ENCODE measurements around the gene ZNF862. TPM values are rescaled to one million over a fixed set of nuclear protein-coding genes. Genes with fewer than 3 reads are reported as not detected.
"Not testable (repeated sequence)": the region's sequence is repeated elsewhere in the genome, so short reads cannot be mapped to it uniquely, and the experiment has no call there.

Gene ZNF862
- total RNA-seq, 6 donors from 2014 or later = 7.1 to 31.4 (median 16.7) TPM

GRCh38 chr7:149885191-149886017 is 47.2 kb downstream of the ZNF862 start:
- peak in 1 of 2 donors; percentile 12 for DNase-seq
- H3K27me3 ChIP-seq = no peaks in the 10 kb centered on the region
- peaks cover 0 to 17% (median 8%) of the 10 kb centered on the region in 4 donors for H3K4me1 ChIP-seq
- 62 to 89% methylated on average over 2 to 13 of the region's 13 CpGs for WGBS, 2 donors
- H3K27ac ChIP-seq = no peak overlapping the region
- no peak overlapping the region for H3K4me3 ChIP-seq
- TF ChIP-seq CTCF (IDR thresholded peaks at IDR 0.05) (no peak), POLR2A (IDR thresholded peaks at IDR 0.05) (no peak), EP300 (IDR thresholded peaks at IDR 0.05) (no peak), POLR2AphosphoS5 (IDR thresholded peaks at IDR 0.05) (no peak)
- no peaks in the 10 kb centered on the region for H3K36me3 ChIP-seq
- no peaks in the 10 kb centered on the region for H3K9me3 ChIP-seq
- ATAC-seq (ENCODE audit: low FRiP score in 2 of 2) = no peak

- TF ChIP-seq CTCF (IDR thresholded peaks at IDR 0.05) (no peak), POLR2A (IDR thresholded peaks at IDR 0.05) (no peak)
- no peak for DNase-seq
- no peak overlapping the region for H3K4me3 ChIP-seq
- 59 to 72% methylated on average over 4 of the region's 4 CpGs for WGBS, 2 donors
- no peaks in the 10 kb centered on the region for H3K36me3 ChIP-seq
- H3K27me3 ChIP-seq = no peaks in the 10 kb centered on the region
- H3K4me1 ChIP-seq = peaks cover 0 to 12% (median 7%) of the 10 kb centered on the region in 4 donors
- ATAC-seq (ENCODE audit: low FRiP score in 2 of 2) = no peak
- no peaks in the 10 kb centered on the region for H3K9me3 ChIP-seq
- H3K27ac ChIP-seq = no peak overlapping the region
These were observed 47.8 kb downstream of the ZNF862 start for GRCh38 chr7:149886018-149886415.

- no peaks in the 10 kb centered on the region for H3K9me3 ChIP-seq
- DNase-seq (peak in 1 of 2 donors; percentile 15), ATAC-seq (ENCODE audit: low FRiP score in 2 of 2) (no peak)
- no peak overlapping the region for H3K27ac ChIP-seq
- 95% methylated on average over 6 to 7 of the region's 7 CpGs for WGBS, 2 donors
- TF ChIP-seq EP300 (IDR thresholded peaks at IDR 0.05) = no peak
- no peak for TF ChIP-seq POLR2AphosphoS5 (IDR thresholded peaks at IDR 0.05)
- TF ChIP-seq CTCF (IDR thresholded peaks at IDR 0.05) = no peak
- no peak for TF ChIP-seq POLR2A (IDR thresholded peaks at IDR 0.05)
- H3K4me1 ChIP-seq = peaks cover 0 to 12% (median 3%) of the 10 kb centered on the region in 4 donors
- H3K4me3 ChIP-seq = no peak overlapping the region
- H3K36me3 ChIP-seq = no peaks in the 10 kb centered on the region
- H3K27me3 ChIP-seq = no peaks in the 10 kb centered on the region
These were observed 49.1 kb downstream of the ZNF862 start for GRCh38 chr7:149887311-149887710.

- 0 to 36% methylated on average over 1 to 2 of the region's 2 CpGs for WGBS, 2 donors
- H3K4me1 ChIP-seq; ATAC-seq (ENCODE audit: low FRiP score in 2 of 2); H3K27me3 ChIP-seq; H3K9me3 ChIP-seq; H3K4me3 ChIP-seq; DNase-seq; H3K27ac ChIP-seq; H3K36me3 ChIP-seq: not testable (repeated sequence)
These were observed 52.5 kb downstream of the ZNF862 start for GRCh38 chr7:149890715-149891114.

GRCh38 chr7:149894957-149895356 is 56.8 kb downstream of the ZNF862 start:
- H3K4me3 ChIP-seq; H3K27me3 ChIP-seq; DNase-seq; H3K9me3 ChIP-seq; H3K36me3 ChIP-seq; H3K27ac ChIP-seq; H3K4me1 ChIP-seq; ATAC-seq (ENCODE audit: low FRiP score in 2 of 2): not testable (repeated sequence)
- WGBS, 2 donors = 72 to 76% methylated on average over 7 to 8 of the region's 8 CpGs

GRCh38 chr7:149907776-149908376 is 69.7 kb downstream of the ZNF862 start:
- 72 to 80% methylated on average over 4 to 5 of the region's 6 CpGs for WGBS, 2 donors
- H3K9me3 ChIP-seq; H3K36me3 ChIP-seq; H3K4me1 ChIP-seq; H3K4me3 ChIP-seq; ATAC-seq (ENCODE audit: low FRiP score in 2 of 2); H3K27ac ChIP-seq; DNase-seq; H3K27me3 ChIP-seq: not testable (repeated sequence)

- ATAC-seq (ENCODE audit: low FRiP score in 2 of 2); H3K4me1 ChIP-seq; H3K27me3 ChIP-seq; H3K9me3 ChIP-seq; H3K27ac ChIP-seq; H3K4me3 ChIP-seq; H3K36me3 ChIP-seq; DNase-seq: not testable (repeated sequence)
- 79 to 82% methylated on average over 7 of the region's 9 CpGs for WGBS, 2 donors
These were observed 72.0 kb downstream of the ZNF862 start for GRCh38 chr7:149910219-149910618.

GRCh38 chr7:149912126-149912525 is 74.0 kb downstream of the ZNF862 start:
- not testable (repeated sequence) for H3K27ac ChIP-seq; H3K27me3 ChIP-seq; ATAC-seq (ENCODE audit: low FRiP score in 2 of 2); DNase-seq; H3K4me3 ChIP-seq; H3K9me3 ChIP-seq; H3K4me1 ChIP-seq; H3K36me3 ChIP-seq
- 84 to 86% methylated on average over 2 of the region's 4 CpGs for WGBS, 2 donors
